ENCODE measurements around the gene EXOSC3. TPM values are rescaled to one million over a fixed set of nuclear protein-coding genes. Genes with fewer than 3 reads are reported as not detected.

The EXOSC3 gene
- total RNA-seq, 1 experiment from 2014 or later, result 36.0 TPM

- no peaks in the 10 kb centered on the region for H3K36me3 ChIP-seq (ENCODE audit: insufficient read depth, low read length)
- 0 out of 2 replicates have a peak, but pooled peaks cover 3% of the 10 kb centered on the region for H3K9me2 ChIP-seq (replicated peaks; ENCODE audit: insufficient read depth, low read length)
Observed at GRCh38 chr9:37790096-37790495, 5.2 kb upstream of the EXOSC3 start.

DNA sequence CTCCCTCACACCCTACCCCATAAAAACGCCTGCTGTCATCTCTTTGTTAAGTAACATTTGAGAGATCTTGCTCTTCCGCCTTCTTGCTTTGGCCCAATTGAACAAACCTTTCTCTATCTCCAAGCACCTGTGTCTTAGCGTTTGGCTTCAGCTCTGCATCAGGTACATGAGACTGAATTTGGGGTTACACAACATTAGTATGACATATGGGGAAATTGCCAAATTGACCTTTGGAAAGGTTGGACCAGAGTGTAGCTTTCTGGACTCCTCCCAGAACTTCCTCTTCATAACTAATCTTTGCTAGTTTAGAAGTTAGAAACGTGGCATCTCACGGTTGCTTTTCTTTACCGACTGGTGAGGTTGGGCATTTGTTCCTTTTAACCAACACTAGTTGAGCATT lies 3.5 kb upstream of the EXOSC3 start:
- peaks cover 20% of the 10 kb centered on the region for H3K79me2 ChIP-seq (ENCODE audit: low read length)
- H3K27me3 ChIP-seq (ENCODE audit: low read length), result no peaks in the 10 kb centered on the region
- no peak overlapping the region for H3K9ac ChIP-seq (ENCODE audit: low read length)
- no peak overlapping the region for H3K4me2 ChIP-seq (ENCODE audit: low read depth, low read length, poor library complexity, severe bottlenecking)
- H3K27ac ChIP-seq (ENCODE audit: low read length), result no peak overlapping the region
- H2AFZ ChIP-seq (ENCODE audit: low read length), result no peak overlapping the region
- H4K20me1 ChIP-seq (ENCODE audit: insufficient read depth, low read depth, low read length), result peaks cover 8% of the 10 kb centered on the region
- peaks cover 1% of the 10 kb centered on the region; the same call in 1 of the 2 replicates for H3K36me3 ChIP-seq (ENCODE audit: insufficient read depth, low read length)
- no peaks in the 10 kb centered on the region for H3K9me3 ChIP-seq (ENCODE audit: low read length)
- peaks cover 15% of the 10 kb centered on the region for H3K4me1 ChIP-seq (ENCODE audit: low read length)
- H3K4me3 ChIP-seq (ENCODE audit: low read length), result no peak overlapping the region
- 0 out of 2 replicates have a peak, but pooled peaks cover 3% of the 10 kb centered on the region for H3K9me2 ChIP-seq (replicated peaks; ENCODE audit: insufficient read depth, low read length)
- no peak for DNase-seq

More at GRCh38 chr9:37790096-37790495, 5.2 kb upstream of the EXOSC3 start:
- H3K4me1 ChIP-seq (ENCODE audit: low read length), result peaks cover 5% of the 10 kb centered on the region
- no peaks in the 10 kb centered on the region for H3K9me3 ChIP-seq (ENCODE audit: low read length)
- H2AFZ ChIP-seq (ENCODE audit: low read length), result no peak overlapping the region
- H3K27me3 ChIP-seq (ENCODE audit: low read length), result no peaks in the 10 kb centered on the region
- H3K9ac ChIP-seq (ENCODE audit: low read length), result no peak overlapping the region
- H3K79me2 ChIP-seq (ENCODE audit: low read length), result peaks cover 2% of the 10 kb centered on the region; the same call in 1 of the 2 replicates
- no peak overlapping the region for H3K4me3 ChIP-seq (ENCODE audit: low read length)
- no peak overlapping the region for H3K27ac ChIP-seq (ENCODE audit: low read length)
- no peaks in the 10 kb centered on the region for H4K20me1 ChIP-seq (ENCODE audit: insufficient read depth, low read depth, low read length)
- no peak for DNase-seq
- no peak overlapping the region for H3K4me2 ChIP-seq (ENCODE audit: low read depth, low read length, poor library complexity, severe bottlenecking)

DNA sequence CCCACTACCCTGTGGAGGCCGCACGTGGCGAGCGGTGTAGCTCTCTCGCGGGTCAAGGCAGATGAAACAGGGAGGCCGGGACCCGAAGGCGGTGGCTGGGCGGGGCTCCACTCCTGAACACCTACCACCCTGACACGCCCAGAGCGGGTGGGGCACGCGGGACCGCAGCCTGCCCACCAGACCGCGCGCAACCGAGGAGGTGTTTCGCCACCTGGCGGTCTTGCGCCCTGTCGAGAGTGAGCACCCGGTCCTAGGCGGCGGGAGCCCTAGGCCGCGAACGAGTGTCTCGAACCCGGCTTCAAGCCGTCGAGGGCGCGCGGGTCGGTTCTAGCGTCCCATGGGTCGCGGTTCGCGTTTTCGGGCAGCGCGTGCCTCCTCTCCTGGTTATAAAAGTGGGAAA lies 2.2 kb upstream of the EXOSC3 start:
- no peak for DNase-seq
- Histone ChIP-seq H4K20me1 (ENCODE audit: insufficient read depth, low read depth, low read length) (peaks cover 15% of the 10 kb centered on the region), H3K9ac (ENCODE audit: low read length) (no peak overlapping the region), H3K9me3 (ENCODE audit: low read length) (no peaks in the 10 kb centered on the region), H3K27me3 (ENCODE audit: low read length) (no peaks in the 10 kb centered on the region), H3K36me3 (ENCODE audit: insufficient read depth, low read length) (peaks cover 14% of the 10 kb centered on the region), H3K79me2 (ENCODE audit: low read length) (peaks cover 32% of the 10 kb centered on the region), H3K27ac (ENCODE audit: low read length) (no peak overlapping the region), H3K4me1 (ENCODE audit: low read length) (peaks cover 27% of the 10 kb centered on the region), H3K4me3 (ENCODE audit: low read length) (no peak overlapping the region), H2AFZ (ENCODE audit: low read length) (no peak overlapping the region), H3K4me2 (ENCODE audit: low read depth, low read length, poor library complexity, severe bottlenecking) (no peak overlapping the region), H3K9me2 (replicated peaks; ENCODE audit: insufficient read depth, low read length) (0 out of 2 replicates have a peak, but pooled peaks cover 3% of the 10 kb centered on the region)

- H3K4me3 ChIP-seq (ENCODE audit: low read length), result peak overlapping the region; percentile 94
- no peaks in the 10 kb centered on the region for H3K27me3 ChIP-seq (ENCODE audit: low read length)
- H3K79me2 ChIP-seq (ENCODE audit: low read length), result peaks cover 59% of the 10 kb centered on the region
Observed at GRCh38 chr9:37784291-37784615, 611 bp downstream of the EXOSC3 start.

GRCh38 chr9:37778534-37778933 lies 6.3 kb downstream of the EXOSC3 start:
- Histone ChIP-seq H3K9me2 (replicated peaks; ENCODE audit: insufficient read depth, low read length) (no peaks in the 10 kb centered on the region), H3K9ac (ENCODE audit: low read length) (no peak overlapping the region), H3K4me3 (ENCODE audit: low read length) (no peak overlapping the region), H3K4me2 (ENCODE audit: low read depth, low read length, poor library complexity, severe bottlenecking) (no peak overlapping the region), H2AFZ (ENCODE audit: low read length) (no peak overlapping the region), H3K4me1 (ENCODE audit: low read length) (peaks cover 18% of the 10 kb centered on the region), H3K36me3 (ENCODE audit: insufficient read depth, low read length) (peaks cover 52% of the 10 kb centered on the region), H4K20me1 (ENCODE audit: insufficient read depth, low read depth, low read length) (peaks cover 11% of the 10 kb centered on the region), H3K27ac (ENCODE audit: low read length) (no peak overlapping the region), H3K79me2 (ENCODE audit: low read length) (peaks cover 48% of the 10 kb centered on the region), H3K9me3 (ENCODE audit: low read length) (no peaks in the 10 kb centered on the region), H3K27me3 (ENCODE audit: low read length) (no peaks in the 10 kb centered on the region)
- DNase-seq, result no peak

More at GRCh38 chr9:37784291-37784615, 611 bp downstream of the EXOSC3 start:
- Histone ChIP-seq H3K9me3 (ENCODE audit: low read length) (no peaks in the 10 kb centered on the region), H3K9ac (ENCODE audit: low read length) (peak overlapping the region; percentile 94), H2AFZ (ENCODE audit: low read length) (no peak overlapping the region), H3K9me2 (replicated peaks; ENCODE audit: insufficient read depth, low read length) (no peaks in the 10 kb centered on the region), H3K4me2 (ENCODE audit: low read depth, low read length, poor library complexity, severe bottlenecking) (peak overlapping the region; percentile 99), H3K27ac (ENCODE audit: low read length) (peak overlapping the region; percentile 35), H3K36me3 (ENCODE audit: insufficient read depth, low read length) (peaks cover 42% of the 10 kb centered on the region), H3K4me1 (ENCODE audit: low read length) (peaks cover 30% of the 10 kb centered on the region), H4K20me1 (ENCODE audit: insufficient read depth, low read depth, low read length) (peaks cover 19% of the 10 kb centered on the region)
- DNase-seq, result no peak

- H3K27ac ChIP-seq (ENCODE audit: low read length), result no peak overlapping the region
- no peak overlapping the region for H3K4me3 ChIP-seq (ENCODE audit: low read length)
- H3K79me2 ChIP-seq (ENCODE audit: low read length), result peaks cover 26% of the 10 kb centered on the region
- no peaks in the 10 kb centered on the region for H3K9me2 ChIP-seq (replicated peaks; ENCODE audit: insufficient read depth, low read length)
- H3K27me3 ChIP-seq (ENCODE audit: low read length), result no peaks in the 10 kb centered on the region
- H4K20me1 ChIP-seq (ENCODE audit: insufficient read depth, low read depth, low read length), result no peaks in the 10 kb centered on the region
- no peak overlapping the region for H2AFZ ChIP-seq (ENCODE audit: low read length)
- H3K36me3 ChIP-seq (ENCODE audit: insufficient read depth, low read length), result peaks cover 34% of the 10 kb centered on the region
- no peak overlapping the region for H3K9ac ChIP-seq (ENCODE audit: low read length)
- no peaks in the 10 kb centered on the region for H3K9me3 ChIP-seq (ENCODE audit: low read length)
- H3K4me1 ChIP-seq (ENCODE audit: low read length), result no peaks in the 10 kb centered on the region
- H3K4me2 ChIP-seq (ENCODE audit: low read depth, low read length, poor library complexity, severe bottlenecking), result no peak overlapping the region
- no peak for DNase-seq
Observed at GRCh38 chr9:37776328-37776727, 8.5 kb downstream of the EXOSC3 start.

- no peaks in the 10 kb centered on the region for H3K4me1 ChIP-seq (ENCODE audit: low read length)
- H3K4me3 ChIP-seq (ENCODE audit: low read length), result no peak overlapping the region
- no peak overlapping the region for H2AFZ ChIP-seq (ENCODE audit: low read length)
- H3K9ac ChIP-seq (ENCODE audit: low read length), result no peak overlapping the region
- H4K20me1 ChIP-seq (ENCODE audit: insufficient read depth, low read depth, low read length), result no peaks in the 10 kb centered on the region
- no peaks in the 10 kb centered on the region for H3K27me3 ChIP-seq (ENCODE audit: low read length)
- no peaks in the 10 kb centered on the region for H3K9me2 ChIP-seq (replicated peaks; ENCODE audit: insufficient read depth, low read length)
- H3K27ac ChIP-seq (ENCODE audit: low read length), result no peak overlapping the region
- DNase-seq, result no peak
- no peak overlapping the region for H3K4me2 ChIP-seq (ENCODE audit: low read depth, low read length, poor library complexity, severe bottlenecking)
- H3K9me3 ChIP-seq (ENCODE audit: low read length), result no peaks in the 10 kb centered on the region
- H3K36me3 ChIP-seq (ENCODE audit: insufficient read depth, low read length), result peaks cover 24% of the 10 kb centered on the region; the same call in 1 of the 2 replicates
- peaks cover 18% of the 10 kb centered on the region for H3K79me2 ChIP-seq (ENCODE audit: low read length)
Observed at GRCh38 chr9:37775216-37775919, 9.5 kb downstream of the EXOSC3 start.

GRCh38 chr9:37769995-37770394 lies 14.9 kb downstream of the EXOSC3 start:
- no peak for DNase-seq
- Histone ChIP-seq H3K4me3 (ENCODE audit: low read length) (no peak overlapping the region), H3K9ac (ENCODE audit: low read length) (no peak overlapping the region), H3K4me1 (ENCODE audit: low read length) (peaks cover 17% of the 10 kb centered on the region), H3K9me3 (ENCODE audit: low read length) (no peaks in the 10 kb centered on the region), H3K27ac (ENCODE audit: low read length) (no peak overlapping the region), H3K36me3 (ENCODE audit: insufficient read depth, low read length) (peaks cover 3% of the 10 kb centered on the region; the same call in 1 of the 2 replicates), H4K20me1 (ENCODE audit: insufficient read depth, low read depth, low read length) (no peaks in the 10 kb centered on the region), H3K79me2 (ENCODE audit: low read length) (no peaks in the 10 kb centered on the region), H3K27me3 (ENCODE audit: low read length) (no peaks in the 10 kb centered on the region), H3K9me2 (replicated peaks; ENCODE audit: insufficient read depth, low read length) (no peaks in the 10 kb centered on the region), H3K4me2 (ENCODE audit: low read depth, low read length, poor library complexity, severe bottlenecking) (no peak overlapping the region), H2AFZ (ENCODE audit: low read length) (no peak overlapping the region)

Measured in Karpas-422 (cell line).